Measurements from ENCODE around the gene GIPC1.

GIPC1 gene

DNA sequence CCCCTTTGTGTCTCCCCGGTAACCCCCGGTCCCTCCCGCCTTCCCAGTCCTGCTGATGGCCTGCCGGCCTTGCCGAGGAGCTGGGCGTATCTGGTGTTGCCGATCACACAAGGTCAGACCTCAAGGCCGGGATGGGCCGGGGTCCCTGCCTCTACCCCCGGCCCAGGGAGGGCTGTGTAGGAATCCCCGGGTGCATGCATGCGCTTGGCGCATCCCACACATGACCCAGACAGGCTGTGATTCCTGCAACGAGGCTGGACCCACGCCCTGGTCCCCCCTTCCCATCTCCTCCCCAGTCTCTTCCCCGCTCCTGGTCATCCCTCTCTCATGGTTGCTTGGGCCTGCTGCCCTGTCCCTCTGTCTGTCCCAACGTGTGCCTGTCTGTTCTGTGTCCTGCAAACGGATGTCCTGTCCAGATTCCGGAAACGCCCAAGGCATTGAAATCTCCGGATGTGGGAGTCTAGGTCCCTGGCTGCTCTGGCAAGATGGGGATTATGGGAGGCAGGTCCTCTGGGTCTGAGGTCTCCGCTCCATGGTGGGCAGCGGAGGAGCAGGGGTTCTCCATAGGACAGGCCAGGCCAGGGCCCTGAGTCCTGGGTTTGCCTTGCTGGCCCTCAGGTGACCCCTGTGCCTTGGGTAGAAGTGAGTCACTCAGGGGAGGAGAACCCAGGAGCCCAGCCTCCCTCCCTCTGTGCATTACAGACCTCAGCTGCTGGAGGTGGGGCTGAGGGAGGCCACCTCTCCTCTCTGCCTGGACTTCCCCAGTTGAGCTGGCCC is 61.2 kb downstream of the GIPC1 start:
- Histone ChIP-seq H3K4me2 (ENCODE audit: low read length) (no peak overlapping the region), H3K79me2 (ENCODE audit: control insufficient read depth, insufficient read depth, low read length, poor library complexity) (peaks cover 2% of the 10 kb centered on the region), H3K79me1 (ENCODE audit: low read length) (peaks cover 7% of the 10 kb centered on the region), H3K9ac (ENCODE audit: low read length) (no peak overlapping the region), H3K18ac (ENCODE audit: low read length) (no peak overlapping the region), H4K8ac (ENCODE audit: low read depth, low read length) (peak overlapping the region; percentile 23), H3K27ac (ENCODE audit: low read depth, low read length) (no peak overlapping the region), H3K4me3 (ENCODE audit: low read depth, low read length) (no peak overlapping the region), H2BK120ac (ENCODE audit: insufficient read depth, low read length, poor library complexity) (no peak overlapping the region), H2AK5ac (ENCODE audit: low read length) (peak overlapping the region; percentile 27), H3K4ac (ENCODE audit: low read depth, low read length) (no peak overlapping the region), H3K14ac (ENCODE audit: low read length) (no peak overlapping the region), H3K23ac (ENCODE audit: low read length) (no peak overlapping the region), H2AFZ (ENCODE audit: insufficient read depth, low read length, poor library complexity) (no peak overlapping the region), H2BK5ac (ENCODE audit: low read depth, low read length, poor library complexity) (no peak overlapping the region), H4K12ac (ENCODE audit: low read depth, low read length) (no peak overlapping the region), H4K91ac (ENCODE audit: low read depth, low read length) (no peak overlapping the region), H2BK12ac (ENCODE audit: low read length) (no peak overlapping the region), H3K9me3 (ENCODE audit: insufficient read depth, low read depth, low read length) (no peaks in the 10 kb centered on the region), H3K36me3 (ENCODE audit: control insufficient read depth in 1 of 2, insufficient read depth in 2 of 2, low read length in 2 of 2) (peaks cover 0 to 2% of the 10 kb centered on the region in 2 experiments), H3K27me3 (ENCODE audit: insufficient read depth, low read length) (no peaks in the 10 kb centered on the region), H3K4me1 (ENCODE audit: control insufficient read depth in 1 of 2, insufficient read depth in 2 of 2, low read length in 2 of 2) (peaks cover 8 to 16% of the 10 kb centered on the region in 2 experiments)
- DNase-seq = peak; percentile 94 to 95
- WGBS (ENCODE audit: extremely low coverage, insufficient coverage, insufficient read length) = no CpG with 5 or more reads among the region's 23 CpGs

DNA sequence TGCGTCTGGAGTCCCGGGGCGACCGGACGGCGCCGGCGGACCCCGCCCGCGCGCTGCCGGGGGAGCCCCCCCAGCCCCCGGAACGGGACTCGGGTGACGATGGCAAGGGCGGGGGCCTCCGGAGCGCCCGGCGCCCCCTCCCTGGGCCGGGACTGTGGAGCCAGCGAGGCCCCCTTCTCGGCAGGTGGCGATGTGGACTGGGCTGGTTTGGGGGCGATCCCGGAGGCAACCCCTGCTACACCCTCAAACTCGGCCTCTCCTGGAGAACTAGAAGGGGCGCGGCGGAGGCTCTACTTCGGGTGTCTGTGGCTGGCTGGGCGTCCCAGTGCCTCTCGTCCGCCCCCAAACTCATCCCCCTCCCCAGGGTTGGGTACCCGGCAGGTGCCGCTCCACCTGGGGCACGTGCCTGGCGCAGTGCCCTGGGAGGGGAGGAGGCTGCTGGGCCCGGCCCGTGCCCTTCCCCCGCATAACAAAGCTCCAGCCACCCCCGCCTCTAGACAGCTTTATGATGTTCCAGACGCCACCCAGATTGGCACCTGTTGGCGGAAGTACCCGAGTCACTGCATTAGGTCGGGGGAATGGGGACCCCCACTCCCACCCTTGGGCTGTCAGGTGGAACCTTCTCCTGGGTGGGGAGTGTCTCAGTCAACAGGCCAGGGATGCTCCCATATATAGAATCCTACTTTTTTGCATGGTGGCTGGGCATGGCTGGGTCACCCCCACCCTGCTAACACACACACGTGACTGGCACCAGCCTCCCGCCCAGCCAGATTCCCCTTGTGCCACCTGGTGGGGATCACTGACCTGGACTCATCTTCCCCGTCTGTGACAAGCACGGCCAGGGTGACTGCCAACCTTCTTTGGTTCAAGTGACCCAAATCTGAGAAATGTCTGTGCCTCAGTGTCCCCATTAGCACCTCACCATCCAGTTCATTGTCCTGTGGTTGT is 62.1 kb downstream of the GIPC1 start:
- H3K79me1 ChIP-seq (ENCODE audit: low read length) = peaks cover 7% of the 10 kb centered on the region
- no peaks in the 10 kb centered on the region for H3K27me3 ChIP-seq (ENCODE audit: insufficient read depth, low read length)
- no peak overlapping the region for H2BK5ac ChIP-seq (ENCODE audit: low read depth, low read length, poor library complexity)
- peaks cover 2% of the 10 kb centered on the region for H3K79me2 ChIP-seq (ENCODE audit: control insufficient read depth, insufficient read depth, low read length, poor library complexity)
- no CpG with 5 or more reads among the region's 52 CpGs for WGBS (ENCODE audit: extremely low coverage, insufficient coverage, insufficient read length)
- peak overlapping the region; percentile 12 for H2AFZ ChIP-seq (ENCODE audit: insufficient read depth, low read length, poor library complexity)
- H4K12ac ChIP-seq (ENCODE audit: low read depth, low read length) = no peak overlapping the region
- peak overlapping the region; percentile 31 for H3K4ac ChIP-seq (ENCODE audit: low read depth, low read length)
- H3K4me3 ChIP-seq (ENCODE audit: low read depth, low read length) = peak overlapping the region; percentile 74
- peaks cover 8 to 16% of the 10 kb centered on the region in 2 experiments for H3K4me1 ChIP-seq (ENCODE audit: control insufficient read depth in 1 of 2, insufficient read depth in 2 of 2, low read length in 2 of 2)
- peaks cover 0 to 2% of the 10 kb centered on the region in 2 experiments for H3K36me3 ChIP-seq (ENCODE audit: control insufficient read depth in 1 of 2, insufficient read depth in 2 of 2, low read length in 2 of 2)
- H3K23ac ChIP-seq (ENCODE audit: low read length) = no peak overlapping the region
- H3K27ac ChIP-seq (ENCODE audit: low read depth, low read length) = no peak overlapping the region
- H3K9me3 ChIP-seq (ENCODE audit: insufficient read depth, low read depth, low read length) = no peaks in the 10 kb centered on the region
- H4K8ac ChIP-seq (ENCODE audit: low read depth, low read length) = peak overlapping the region; percentile 48
- no peak overlapping the region for H2AK5ac ChIP-seq (ENCODE audit: low read length)
- peak overlapping the region; percentile 41 for H3K14ac ChIP-seq (ENCODE audit: low read length)
- peak overlapping the region; percentile 49 for H3K18ac ChIP-seq (ENCODE audit: low read length)
- peak in 1 of 2 donors; percentile 3 for DNase-seq
- H4K91ac ChIP-seq (ENCODE audit: low read depth, low read length) = peak overlapping the region; percentile 33
- H2BK120ac ChIP-seq (ENCODE audit: insufficient read depth, low read length, poor library complexity) = no peak overlapping the region
- peak overlapping the region; percentile 70 for H3K9ac ChIP-seq (ENCODE audit: low read length)
- no peak overlapping the region for H2BK12ac ChIP-seq (ENCODE audit: low read length)
- H3K4me2 ChIP-seq (ENCODE audit: low read length) = peak overlapping the region; percentile 82

DNA sequence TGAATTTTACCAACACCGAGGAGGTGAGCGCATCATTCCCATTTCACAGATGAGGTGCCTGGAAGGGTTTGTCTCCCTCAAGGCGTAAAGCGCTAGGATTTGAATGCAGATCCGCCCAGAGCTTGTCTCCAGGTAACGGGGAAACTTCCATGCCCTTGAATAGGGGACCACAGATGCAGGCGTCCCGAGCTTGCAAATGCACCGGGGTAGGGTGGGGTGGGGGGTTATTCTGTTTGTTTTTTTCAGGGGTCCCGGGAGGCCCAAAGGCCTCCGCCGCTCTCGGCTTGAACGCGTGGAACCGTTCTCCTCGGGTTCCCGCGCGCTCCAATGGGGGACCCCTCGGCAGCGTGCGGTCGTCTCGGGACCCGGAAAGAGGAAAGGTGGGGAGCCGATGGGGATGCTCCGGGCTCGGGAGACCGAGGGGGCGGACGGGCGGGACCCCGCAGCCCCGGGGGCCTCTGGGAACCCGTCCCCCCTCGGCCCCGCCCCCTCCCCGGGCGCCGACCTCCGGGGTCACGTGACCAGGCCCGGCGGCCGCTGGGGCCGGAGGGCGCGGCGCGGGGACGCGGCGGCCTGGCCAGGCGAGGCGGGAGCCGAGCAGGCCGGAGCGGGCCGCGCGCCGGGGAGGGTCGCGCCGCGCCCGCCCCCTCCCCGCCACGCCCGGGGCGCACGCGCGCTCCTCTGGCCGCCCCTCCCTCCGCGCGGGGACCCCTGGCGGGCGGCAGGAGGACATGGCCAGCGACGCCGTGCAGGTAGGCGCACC is 63.0 kb downstream of the GIPC1 start, which contains the start of gene PKN1:
TSS of gene PKN1 (plus strand) at position 516 of the 763 bp plus-strand sequence. CDS start at position 732, 216 bp downstream.
- Histone ChIP-seq H3K27me3 (ENCODE audit: insufficient read depth, low read length) (no peaks in the 10 kb centered on the region), H4K91ac (ENCODE audit: low read depth, low read length) (peak within 1 kb of the TSS; percentile 33), H4K8ac (ENCODE audit: low read depth, low read length) (peak within 1 kb of the TSS; percentile 76), H3K36me3 (ENCODE audit: control insufficient read depth in 1 of 2, insufficient read depth in 2 of 2, low read length in 2 of 2) (peaks cover 0 to 2% of the 10 kb centered on the region in 2 experiments), H3K9me3 (ENCODE audit: insufficient read depth, low read depth, low read length) (no peaks in the 10 kb centered on the region), H3K79me1 (ENCODE audit: low read length) (peaks cover 7% of the 10 kb centered on the region), H3K18ac (ENCODE audit: low read length) (peak within 1 kb of the TSS; percentile 49), H3K4me2 (ENCODE audit: low read length) (peak within 1 kb of the TSS; percentile 82), H4K12ac (ENCODE audit: low read depth, low read length) (peak within 1 kb of the TSS; percentile 19), H2BK5ac (ENCODE audit: low read depth, low read length, poor library complexity) (no peak within 1 kb of the TSS), H2BK120ac (ENCODE audit: insufficient read depth, low read length, poor library complexity) (no peak within 1 kb of the TSS), H2AFZ (ENCODE audit: insufficient read depth, low read length, poor library complexity) (peak within 1 kb of the TSS; percentile 63), H2BK12ac (ENCODE audit: low read length) (no peak within 1 kb of the TSS), H3K27ac (ENCODE audit: low read depth, low read length) (no peak within 1 kb of the TSS), H2AK5ac (ENCODE audit: low read length) (no peak within 1 kb of the TSS), H3K4me1 (ENCODE audit: control insufficient read depth in 1 of 2, insufficient read depth in 2 of 2, low read length in 2 of 2) (peaks cover 8 to 16% of the 10 kb centered on the region in 2 experiments), H3K23ac (ENCODE audit: low read length) (no peak within 1 kb of the TSS), H3K79me2 (ENCODE audit: control insufficient read depth, insufficient read depth, low read length, poor library complexity) (peaks cover 2% of the 10 kb centered on the region), H3K4ac (ENCODE audit: low read depth, low read length) (peak within 1 kb of the TSS; percentile 31), H3K9ac (ENCODE audit: low read length) (peak within 1 kb of the TSS; percentile 70), H3K14ac (ENCODE audit: low read length) (peak within 1 kb of the TSS; percentile 41), H3K4me3 (ENCODE audit: low read depth, low read length) (peak within 1 kb of the TSS; percentile 74)
- no CpG with 5 or more reads among the region's 85 CpGs for WGBS (ENCODE audit: extremely low coverage, insufficient coverage, insufficient read length)
- DNase-seq = peak in 1 of 2 donors; percentile 56

DNA sequence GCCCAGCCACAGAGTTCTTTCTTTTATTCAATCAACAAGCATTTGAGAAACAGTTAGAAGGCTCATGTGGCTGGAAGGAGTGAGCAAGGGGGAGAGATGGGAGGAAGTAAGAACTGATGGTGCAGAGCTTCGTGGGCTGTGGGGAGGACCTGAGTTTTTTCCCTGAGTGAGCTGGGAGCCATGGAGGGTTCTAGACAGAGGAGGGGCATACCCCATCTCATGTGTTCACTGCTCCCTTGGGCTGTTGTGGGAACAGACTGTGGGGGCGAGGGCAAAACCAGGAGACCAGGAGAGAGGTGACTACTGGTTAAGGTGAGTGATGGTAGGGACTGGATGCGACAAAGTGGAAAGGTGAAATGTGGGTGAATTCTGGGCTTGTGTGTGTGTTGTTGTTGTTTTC is 65.2 kb downstream of the GIPC1 start:
- Histone ChIP-seq H2AFZ (ENCODE audit: insufficient read depth, low read length, poor library complexity) (no peak overlapping the region), H4K8ac (ENCODE audit: low read depth, low read length) (no peak overlapping the region), H3K18ac (ENCODE audit: low read length) (no peak overlapping the region), H3K4me3 (ENCODE audit: low read depth, low read length) (no peak overlapping the region), H3K23ac (ENCODE audit: low read length) (no peak overlapping the region), H2AK5ac (ENCODE audit: low read length) (no peak overlapping the region), H3K9me3 (ENCODE audit: insufficient read depth, low read depth, low read length) (no peaks in the 10 kb centered on the region), H3K79me2 (ENCODE audit: control insufficient read depth, insufficient read depth, low read length, poor library complexity) (peaks cover 2% of the 10 kb centered on the region), H2BK5ac (ENCODE audit: low read depth, low read length, poor library complexity) (no peak overlapping the region), H3K4me2 (ENCODE audit: low read length) (no peak overlapping the region), H3K27ac (ENCODE audit: low read depth, low read length) (no peak overlapping the region), H3K9ac (ENCODE audit: low read length) (no peak overlapping the region), H3K4me1 (ENCODE audit: control insufficient read depth in 1 of 2, insufficient read depth in 2 of 2, low read length in 2 of 2) (peaks cover 8 to 16% of the 10 kb centered on the region in 2 experiments), H3K27me3 (ENCODE audit: insufficient read depth, low read length) (no peaks in the 10 kb centered on the region), H2BK12ac (ENCODE audit: low read length) (no peak overlapping the region), H3K4ac (ENCODE audit: low read depth, low read length) (no peak overlapping the region), H2BK120ac (ENCODE audit: insufficient read depth, low read length, poor library complexity) (no peak overlapping the region), H3K14ac (ENCODE audit: low read length) (no peak overlapping the region), H3K79me1 (ENCODE audit: low read length) (peaks cover 7% of the 10 kb centered on the region), H3K36me3 (ENCODE audit: control insufficient read depth in 1 of 2, insufficient read depth in 2 of 2, low read length in 2 of 2) (no peaks in the 10 kb centered on the region), H4K91ac (ENCODE audit: low read depth, low read length) (no peak overlapping the region), H4K12ac (ENCODE audit: low read depth, low read length) (no peak overlapping the region)
- DNase-seq = no peak
- WGBS (ENCODE audit: extremely low coverage, insufficient coverage, insufficient read length) = no CpG with 5 or more reads among the region's 3 CpGs
